Activated CD4-positive, alpha-beta T cell treated with anti-CD3 and anti-CD28 coated beads for 4 hours (primary cell): ENCODE measurements around the gene MLST8.
"Not testable (repeated sequence)": the region's sequence is repeated elsewhere in the genome, so short reads cannot be mapped to it uniquely, and the experiment has no call there.

Experiments used
- DNase-seq, 2 donors: peaks; one replicate each; pipeline ENCODE4 v3.0.0-alpha.2; 2020

The MLST8 gene

DNA sequence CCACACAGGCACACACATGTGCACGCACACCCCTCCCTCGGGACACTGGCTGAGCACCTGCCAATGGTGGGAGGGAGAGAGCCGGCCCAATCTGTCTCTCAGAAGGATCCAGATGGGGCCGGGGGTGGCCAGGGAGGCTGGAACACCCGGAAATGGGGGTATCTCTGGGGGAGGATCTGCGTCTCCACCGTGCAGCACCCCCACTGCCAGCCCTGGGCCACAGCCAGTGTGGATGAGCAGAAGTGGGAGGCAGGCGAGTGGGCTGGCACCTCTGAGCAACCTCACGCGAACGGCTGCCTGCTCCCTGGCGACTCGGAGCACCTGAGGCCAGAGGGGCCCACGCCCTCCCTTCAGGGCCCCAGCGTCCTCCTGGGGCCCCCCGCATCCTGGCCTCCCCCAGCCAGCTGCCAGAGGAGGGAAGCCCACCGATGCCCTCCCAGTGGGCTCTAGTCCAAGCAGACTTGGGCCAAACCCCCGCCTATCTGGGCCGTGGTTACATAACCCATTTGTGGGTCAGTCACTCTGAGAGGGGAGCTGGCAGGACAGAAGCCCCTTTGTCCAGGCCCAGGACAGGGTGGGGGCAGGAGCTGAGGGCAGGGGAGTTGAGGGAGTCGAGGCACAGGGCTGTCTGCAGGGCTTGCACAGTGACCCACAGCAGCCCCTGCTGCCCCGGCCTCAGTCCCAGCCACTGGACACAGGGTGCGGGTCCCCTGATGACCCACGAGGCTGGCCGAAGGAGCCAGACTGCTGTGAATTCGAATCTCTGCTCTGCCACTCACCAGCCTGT, 14.4 kb upstream of the MLST8 start:
- no peak for DNase-seq

GRCh38 chr16:2191446-2191706, 13.9 kb upstream of the MLST8 start:
- DNase-seq = no peak

- no peak for DNase-seq
Observed at GRCh38 chr16:2194166-2194834, 11.0 kb upstream of the MLST8 start.

GRCh38 chr16:2194852-2195321, 10.4 kb upstream of the MLST8 start:
- DNase-seq = peak; percentile 45 to 56

GRCh38 chr16:2195322-2196161, 9.7 kb upstream of the MLST8 start:
- DNase-seq = no peak

DNA sequence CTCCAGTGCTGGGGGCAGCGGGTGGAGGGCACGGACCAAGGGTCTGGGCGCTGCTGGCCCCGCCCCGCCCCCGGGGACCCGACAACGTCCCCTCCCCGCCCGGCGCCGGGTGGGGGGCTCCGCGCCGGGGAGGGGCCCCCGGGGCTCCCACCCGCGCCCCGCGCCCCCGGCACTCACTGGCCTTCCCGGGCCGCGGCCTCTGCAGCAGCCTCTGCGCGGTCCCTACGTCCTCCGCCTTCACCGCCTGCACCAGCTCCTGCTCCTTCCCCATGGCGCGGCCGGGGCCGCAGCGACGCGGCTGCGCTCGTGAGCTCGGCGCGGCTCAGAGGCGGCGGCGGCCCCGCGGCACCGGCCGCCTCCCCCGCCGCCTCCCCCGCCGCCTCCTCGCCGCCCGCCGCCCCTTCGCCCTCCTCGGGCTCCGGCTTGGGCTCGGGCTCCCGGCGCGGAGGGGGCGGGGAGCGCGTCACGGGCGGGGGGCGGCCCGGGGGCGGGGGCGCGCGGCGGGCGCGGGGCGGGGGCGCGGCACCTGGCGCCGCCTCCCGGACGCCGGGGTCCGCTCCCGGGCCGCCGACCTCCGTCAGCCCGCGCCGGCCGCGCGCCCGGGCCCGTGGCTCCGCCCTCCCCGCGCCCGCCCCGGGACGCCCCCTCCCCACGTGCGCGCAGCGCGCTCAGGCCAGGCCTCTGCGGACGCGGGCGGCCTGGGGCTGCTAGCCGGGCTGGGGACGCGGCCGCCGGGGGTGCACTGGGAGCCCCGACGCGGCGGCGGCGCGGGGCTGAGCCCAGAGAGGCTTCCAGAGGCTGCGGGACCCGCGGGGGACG, 8.9 kb upstream of the MLST8 start, which contains the start of gene CASKIN1:
TSS of gene CASKIN1 (minus strand) at position 444 of the 819 bp plus-strand sequence. CDS start at position 271, 173 bp downstream.
- DNase-seq = no peak

DNA sequence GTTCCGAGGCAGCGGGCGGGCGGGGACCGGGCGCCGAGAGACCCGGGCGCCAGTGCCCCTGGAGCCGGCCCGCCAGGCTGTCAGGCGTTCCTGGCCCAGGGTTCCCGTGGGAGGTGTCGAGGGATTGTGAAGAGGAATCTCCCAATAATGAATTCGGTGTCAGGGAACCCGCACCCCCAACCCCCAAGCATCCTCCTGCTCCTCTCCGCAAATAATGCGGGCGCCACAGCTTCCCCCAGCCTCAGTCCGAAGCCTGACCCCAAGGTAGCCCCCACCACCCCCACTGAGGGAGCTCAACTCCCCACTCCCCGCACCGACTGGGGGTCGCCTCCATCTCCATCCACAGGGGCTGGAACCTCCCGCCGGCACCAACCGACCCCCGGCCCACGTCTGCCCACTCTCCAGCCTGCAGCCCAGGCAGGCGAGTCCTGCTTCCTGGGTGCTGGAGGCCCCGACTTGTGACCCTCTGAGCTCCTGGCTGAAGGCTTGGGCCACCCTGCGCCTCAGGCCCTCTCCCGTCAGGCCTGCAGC, 8.2 kb upstream of the MLST8 start:
- DNase-seq = no peak

GRCh38 chr16:2197765-2198164, 7.5 kb upstream of the MLST8 start:
- no peak for DNase-seq

DNA sequence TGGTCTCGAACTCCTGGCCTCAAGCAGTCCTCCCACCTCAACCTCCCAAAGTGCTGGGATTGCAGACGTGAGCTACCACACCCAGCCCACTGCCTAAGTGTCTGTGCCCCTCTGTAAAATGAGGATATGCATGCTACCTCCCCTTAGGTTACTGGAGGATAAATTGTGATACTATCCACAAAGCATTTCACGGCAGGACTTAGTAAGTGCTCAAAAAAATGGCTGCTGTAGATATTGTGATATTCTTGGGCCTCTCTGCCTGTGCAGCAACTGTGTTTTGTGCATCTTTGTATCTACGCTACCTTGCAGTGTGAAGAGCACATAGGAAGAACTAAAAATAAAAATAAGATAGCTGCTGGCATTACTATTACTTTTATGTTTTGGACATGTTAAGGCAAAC, 7.0 kb upstream of the MLST8 start:
- no peak for DNase-seq

- no peak for DNase-seq
Observed at GRCh38 chr16:2199095-2199494, 6.2 kb upstream of the MLST8 start.

- DNase-seq = no peak
Observed at GRCh38 chr16:2199621-2200139, 5.6 kb upstream of the MLST8 start.

DNA sequence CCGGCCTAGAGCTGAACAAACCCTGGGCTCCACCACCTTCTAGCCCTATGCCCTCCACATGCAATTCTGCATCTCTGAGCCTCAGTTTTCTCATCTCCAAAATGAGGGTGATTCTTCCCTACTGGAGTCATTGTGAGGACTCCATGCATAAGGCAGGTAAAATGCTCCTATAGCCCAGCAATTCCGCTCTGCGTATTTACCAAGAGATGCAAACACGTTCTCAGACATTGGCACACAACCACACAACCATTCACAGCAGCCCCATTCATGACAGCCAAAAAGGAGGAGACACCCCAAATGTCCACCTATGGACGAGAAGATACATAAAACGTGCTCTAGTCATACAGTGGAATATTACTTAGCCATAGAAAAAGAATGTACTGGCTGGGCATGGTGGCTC, 4.9 kb upstream of the MLST8 start:
- no peak for DNase-seq

DNA sequence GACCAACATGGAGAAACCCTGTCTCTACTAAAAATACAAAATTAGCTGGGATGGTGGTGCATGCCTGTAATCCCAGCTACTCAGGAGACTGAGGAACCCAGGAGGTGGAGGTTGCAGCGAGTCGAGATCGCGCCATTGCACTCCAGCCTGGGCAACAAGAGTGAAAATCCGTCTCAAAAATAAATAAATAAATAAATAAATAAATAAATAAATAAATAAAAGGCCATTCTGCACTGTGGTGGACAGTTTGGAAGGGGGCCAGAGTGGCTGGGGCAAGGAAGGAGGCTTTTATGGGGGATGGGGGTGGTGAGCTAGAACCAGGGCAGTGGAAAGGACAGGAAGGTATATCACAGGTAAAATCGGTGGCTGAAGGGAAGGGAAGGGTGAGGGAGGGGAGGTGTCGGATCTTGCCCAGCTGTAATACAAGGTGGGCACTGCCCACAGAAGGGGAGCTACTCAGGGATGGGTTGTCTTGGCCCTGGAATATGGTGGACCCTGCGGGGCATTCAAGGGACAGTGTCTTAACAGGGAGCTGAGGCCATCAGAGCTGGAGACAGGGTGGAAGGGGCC, 2.0 kb upstream of the MLST8 start:
- not testable (repeated sequence) for DNase-seq

GRCh38 chr16:2204416-2205103, 694 bp upstream of the MLST8 start:
- DNase-seq = no peak

- no peak for DNase-seq
Observed at GRCh38 chr16:2205967-2206313, 686 bp downstream of the MLST8 start.

GRCh38 chr16:2206420-2206779, 1.1 kb downstream of the MLST8 start:
- DNase-seq = no peak

- DNase-seq = no peak
Observed at GRCh38 chr16:2206780-2207433, 1.7 kb downstream of the MLST8 start.

GRCh38 chr16:2207872-2208271, 2.6 kb downstream of the MLST8 start:
- no peak for DNase-seq

DNA sequence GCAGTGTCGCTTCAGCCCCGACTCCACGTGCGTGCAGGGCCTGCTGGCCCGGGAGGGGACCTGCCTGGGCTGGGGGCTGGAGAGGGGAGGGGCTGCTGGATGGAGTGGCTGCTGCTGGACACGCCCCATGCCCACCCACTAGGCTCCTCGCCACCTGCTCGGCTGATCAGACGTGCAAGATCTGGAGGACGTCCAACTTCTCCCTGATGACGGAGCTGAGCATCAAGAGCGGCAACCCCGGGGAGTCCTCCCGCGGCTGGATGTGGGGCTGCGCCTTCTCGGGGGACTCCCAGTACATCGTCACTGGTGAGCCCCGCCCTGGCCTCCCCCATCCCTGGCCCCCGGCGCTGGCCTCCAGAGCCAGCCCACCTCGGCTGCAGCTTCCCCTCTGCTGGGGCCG, 3.1 kb downstream of the MLST8 start:
- DNase-seq = no peak

- DNase-seq = no peak
Observed at GRCh38 chr16:2208772-2209171, 3.5 kb downstream of the MLST8 start.
